WERI-Rb-1 (cell line): ENCODE results near the gene SERPINA12.

Experiments used
- DNase-seq: peaks from one replicate; pipeline ENCODE4 v3.0.0-alpha.2; 2020
- H3K27ac ChIP-seq: fragments of 250-450 bp; sonication (Bioruptor Pico); 2 replicates; pipeline ENCODE4 v1.5.1; 2020; ENCODE audit warnings: mild to moderate bottlenecking, moderate library complexity
- H3K27me3 ChIP-seq: fragments of 250-450 bp; sonication (Bioruptor Pico); 2 replicates; pipeline ENCODE4 v1.5.1; 2021; ENCODE audit warnings: mild to moderate bottlenecking, low read depth, moderate library complexity; ENCODE audit not compliant: insufficient read depth, severe bottlenecking
- H3K36me3 ChIP-seq: fragments of 250-450 bp; sonication (Bioruptor Pico); 2 replicates; pipeline ENCODE4 v1.5.1; 2020; ENCODE audit warnings: mild to moderate bottlenecking, moderate library complexity
- H3K4me3 ChIP-seq: 2 replicates; pipeline ENCODE4 v1.5.1; 2011; ENCODE audit warnings: low read depth, mild to moderate bottlenecking, control low read depth, low read length
- H3K9me3 ChIP-seq: fragments of 250-450 bp; sonication (Bioruptor Pico); 2 replicates; pipeline ENCODE4 v1.5.1; 2021; ENCODE audit warnings: mild to moderate bottlenecking, moderate library complexity; ENCODE audit not compliant: severe bottlenecking
- CTCF ChIP-seq: IDR thresholded peaks from 2 replicates; pipeline ENCODE4 v1.5.1; 2011; ENCODE audit warnings: low read depth, mild to moderate bottlenecking, control low read depth, inconsistent platforms, low read length

Gene SERPINA12, protein sequence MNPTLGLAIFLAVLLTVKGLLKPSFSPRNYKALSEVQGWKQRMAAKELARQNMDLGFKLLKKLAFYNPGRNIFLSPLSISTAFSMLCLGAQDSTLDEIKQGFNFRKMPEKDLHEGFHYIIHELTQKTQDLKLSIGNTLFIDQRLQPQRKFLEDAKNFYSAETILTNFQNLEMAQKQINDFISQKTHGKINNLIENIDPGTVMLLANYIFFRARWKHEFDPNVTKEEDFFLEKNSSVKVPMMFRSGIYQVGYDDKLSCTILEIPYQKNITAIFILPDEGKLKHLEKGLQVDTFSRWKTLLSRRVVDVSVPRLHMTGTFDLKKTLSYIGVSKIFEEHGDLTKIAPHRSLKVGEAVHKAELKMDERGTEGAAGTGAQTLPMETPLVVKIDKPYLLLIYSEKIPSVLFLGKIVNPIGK

DNA sequence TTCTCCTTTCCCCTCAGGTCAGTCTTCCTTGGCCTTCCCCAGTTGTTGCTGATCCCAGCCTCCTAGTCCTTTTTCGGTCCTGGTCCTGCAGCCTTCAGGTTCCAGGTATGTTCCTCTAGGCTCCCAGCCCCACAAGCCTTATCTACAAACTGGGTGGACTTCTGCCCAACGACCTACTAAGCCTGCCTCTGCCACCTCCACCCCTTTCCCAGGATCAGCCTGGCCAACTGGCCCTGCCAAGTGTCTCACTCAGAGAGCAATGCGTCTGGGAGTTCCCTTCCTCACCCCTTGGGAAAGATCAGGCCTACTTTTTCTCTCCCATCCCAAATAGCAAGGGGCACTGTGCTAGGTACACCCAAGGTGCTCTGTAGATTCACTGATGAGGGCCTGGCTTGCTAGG lies at the start of gene SERPINA12:
Gene SERPINA12 (minus strand): TSS at position 114 of the 400 bp plus-strand sequence. CDS start 11,072 bp downstream, outside the sequence.
- TF ChIP-seq CTCF: no peak
- Histone ChIP-seq H3K4me3 (no peak within 1 kb of the TSS), H3K9me3 (no peaks in the 10 kb centered on the region), H3K36me3 (no peaks in the 10 kb centered on the region), H3K27me3 (peaks cover 88% of the 10 kb centered on the region), H3K27ac (no peak within 1 kb of the TSS)
- DNase-seq: no peak

- Histone ChIP-seq H3K36me3 (no peaks in the 10 kb centered on the region), H3K27ac (no peak overlapping the region), H3K9me3 (peaks cover 5% of the 10 kb centered on the region), H3K27me3 (peaks cover 79% of the 10 kb centered on the region), H3K4me3 (no peak overlapping the region)
- TF ChIP-seq CTCF: no peak
- DNase-seq: no peak
Observed at GRCh38 chr14:94558842-94559241, 49.6 kb upstream of the SERPINA12 start.

DNA sequence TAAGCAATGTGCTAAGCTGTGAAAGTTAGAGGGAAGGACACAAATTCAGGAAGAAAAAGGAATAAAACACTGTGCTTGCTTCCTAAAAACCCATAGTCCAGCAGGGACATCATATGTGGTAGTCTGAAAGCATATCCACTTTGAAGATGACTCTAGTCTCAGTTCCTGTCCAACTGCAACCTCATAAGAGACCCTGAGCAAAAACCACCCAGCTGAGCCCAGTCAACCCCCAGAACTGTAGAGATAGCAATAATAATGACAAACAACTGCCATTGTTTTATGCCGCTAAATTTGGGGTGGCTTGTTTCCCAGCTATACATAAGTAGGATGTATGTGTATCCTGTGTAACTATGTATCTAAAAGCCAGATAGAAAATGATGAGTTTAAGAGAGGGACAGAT lies 48.1 kb upstream of the SERPINA12 start:
- DNase-seq: no peak
- Histone ChIP-seq H3K27ac (no peak overlapping the region), H3K27me3 (peaks cover 75% of the 10 kb centered on the region), H3K9me3 (peaks cover 5% of the 10 kb centered on the region), H3K4me3 (no peak overlapping the region), H3K36me3 (no peaks in the 10 kb centered on the region)
- no peak for TF ChIP-seq CTCF

DNA sequence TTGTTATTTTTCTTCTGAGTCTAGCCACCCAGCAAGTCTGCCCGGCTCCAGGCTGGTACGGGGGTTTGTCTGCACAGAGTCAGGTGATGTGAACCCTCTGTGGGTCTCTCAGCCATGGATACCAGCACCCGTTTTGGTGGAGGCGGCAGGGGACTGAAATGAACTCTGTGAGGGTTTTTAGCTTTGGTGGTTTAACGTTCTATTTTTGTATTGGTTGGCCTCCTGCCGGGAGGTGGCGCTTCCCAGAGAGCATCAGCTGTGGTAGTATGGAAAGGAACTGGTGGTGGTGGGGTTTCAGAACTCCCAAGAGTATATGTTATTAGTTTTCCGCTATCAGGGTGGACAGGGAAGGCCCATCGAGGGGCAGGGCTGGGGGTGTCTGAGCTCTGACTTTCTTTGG lies 46.7 kb upstream of the SERPINA12 start:
- Histone ChIP-seq H3K36me3 (no peaks in the 10 kb centered on the region), H3K27ac (no peak overlapping the region), H3K9me3 (peaks cover 5% of the 10 kb centered on the region), H3K27me3 (peaks cover 68% of the 10 kb centered on the region), H3K4me3 (no peak overlapping the region)
- TF ChIP-seq CTCF: no peak
- DNase-seq: no peak

DNA sequence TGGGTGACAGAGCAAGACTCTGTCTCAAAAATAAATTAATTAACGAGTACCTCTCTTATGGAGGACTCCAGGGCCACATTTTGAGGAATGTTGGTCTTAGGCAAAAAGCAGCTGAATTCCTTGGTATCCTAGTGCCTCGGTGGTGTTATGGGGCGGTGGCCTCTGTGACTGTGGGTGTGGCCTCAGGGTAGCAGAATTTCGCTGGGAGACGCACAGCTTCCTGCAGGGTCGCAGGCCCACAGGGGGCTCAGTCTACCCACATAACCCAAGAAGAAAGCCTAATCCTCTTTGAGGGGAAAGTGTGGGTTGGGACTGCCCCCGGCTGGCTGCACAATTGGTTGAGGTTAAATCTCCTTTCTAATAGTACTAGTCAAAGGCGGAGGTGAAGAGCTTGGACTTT lies 40.8 kb upstream of the SERPINA12 start:
- H3K4me3 ChIP-seq: no peak overlapping the region
- no peaks in the 10 kb centered on the region for H3K36me3 ChIP-seq
- TF ChIP-seq CTCF: no peak
- no peak for DNase-seq
- peaks cover 60% of the 10 kb centered on the region for H3K27me3 ChIP-seq
- H3K9me3 ChIP-seq: peaks cover 5% of the 10 kb centered on the region
- no peak overlapping the region for H3K27ac ChIP-seq
